WTC11 (cell line): Measurements from ENCODE around the gene UBA1. TPM values are rescaled to one million over a fixed set of nuclear protein-coding genes. Genes with fewer than 3 reads are reported as not detected.

ENCODE experiments used
- ATAC-seq: fragments of 200-7000 bp; cut with Tn5 transposase; 2 replicates; pipeline ENCODE4 v1.10.0; 2021; ENCODE audit warnings: mild to moderate bottlenecking, moderate library complexity
- CTCF ChIA-PET: fragments of 300-600 bp; sonication (Branson Sonifier 250); formaldehyde crosslinking; loops from one replicate; lab custom pipeline; 2021; ENCODE audit warnings: antibody characterized with exemption; lab: Charles Lee
- POLR2A ChIA-PET: fragments of 350-600 bp; sonication (Branson Sonifier 250); formaldehyde crosslinking; loops from one replicate; lab custom pipeline; 2021; ENCODE audit warnings: antibody characterized with exemption; lab: Charles Lee
- DNase-seq: peaks from one replicate; pipeline ENCODE4 v3.0.0; 2021; ENCODE audit warnings: low spot score
- H3K27ac Mint-ChIP-seq: 2 replicates; pipeline ENCODE4 v1.8.0; 2021; ENCODE audit warnings: mixed read lengths
- H3K27me3 Mint-ChIP-seq: 2 replicates; pipeline ENCODE4 v1.8.0; 2021; ENCODE audit warnings: low read depth, mild to moderate bottlenecking, moderate library complexity, mixed read lengths
- H3K36me3 Mint-ChIP-seq: 2 replicates; pipeline ENCODE4 v1.8.0; 2021; ENCODE audit warnings: mixed read lengths
- H3K4me1 Mint-ChIP-seq: 2 replicates; pipeline ENCODE4 v1.8.0; 2022; ENCODE audit warnings: mixed read lengths
- H3K4me3 Mint-ChIP-seq: 2 replicates; pipeline ENCODE4 v1.8.0; 2021; ENCODE audit warnings: mild to moderate bottlenecking, moderate library complexity, mixed read lengths
- H3K9me3 Mint-ChIP-seq: 2 replicates; pipeline ENCODE4 v1.8.0; 2021; ENCODE audit warnings: mixed read lengths
- ELF4 ChIP-seq: sonication (generic); formaldehyde crosslinking; IDR thresholded peaks from 2 replicates; pipeline ENCODE4 v1.8.1; 2022; ENCODE audit warnings: low read depth, mild to moderate bottlenecking, moderate library complexity, missing genetic modification reagents
- FOXK1 ChIP-seq: sonication (generic); formaldehyde crosslinking; IDR thresholded peaks from 2 replicates; pipeline ENCODE4 v1.8.0; 2022; ENCODE audit warnings: mild to moderate bottlenecking, moderate library complexity, missing genetic modification reagents
- FOXP1 ChIP-seq: sonication (generic); formaldehyde crosslinking; IDR thresholded peaks from 2 replicates; pipeline ENCODE4 v1.8.0; 2022; ENCODE audit warnings: missing genetic modification reagents, mild to moderate bottlenecking, moderate library complexity, borderline replicate concordance
- GRHL2 ChIP-seq: fragments of 250-450 bp; sonication (Bioruptor Pico); IDR thresholded peaks from 2 replicates; pipeline ENCODE4 v1.8.0; 2022; ENCODE audit warnings: mild to moderate bottlenecking, moderate library complexity; ENCODE audit not compliant: insufficient replicate concordance, severe bottlenecking
- NR1H2 ChIP-seq: sonication (generic); formaldehyde crosslinking; IDR thresholded peaks from 2 replicates; pipeline ENCODE4 v1.9.0; 2021; ENCODE audit warnings: mild to moderate bottlenecking, moderate library complexity, missing genetic modification reagents
- NR2C2 ChIP-seq: sonication (generic); formaldehyde crosslinking; IDR thresholded peaks from 2 replicates; pipeline ENCODE4 v1.8.0; 2022; ENCODE audit warnings: mild to moderate bottlenecking, missing genetic modification reagents
- RORB ChIP-seq: fragments of 250-450 bp; sonication (Bioruptor Pico); IDR thresholded peaks from 2 replicates; pipeline ENCODE4 v1.9.0; 2021; ENCODE audit warnings: mild to moderate bottlenecking
- SMAD3 ChIP-seq: sonication (generic); formaldehyde crosslinking; IDR thresholded peaks from 2 replicates; pipeline ENCODE4 v1.8.0; 2022; ENCODE audit warnings: missing genetic modification reagents, mild to moderate bottlenecking, borderline replicate concordance
- TEAD1 ChIP-seq: sonication (generic); formaldehyde crosslinking; IDR thresholded peaks from 2 replicates; pipeline ENCODE4 v1.8.0; 2022; ENCODE audit warnings: mild to moderate bottlenecking, missing genetic modification reagents
- total RNA-seq: library from RNA; stranded (reverse); gene quantifications from 3 replicates; pipeline ENCODE4 v1.2.3, GENCODE V29; 2021
- TF ChIP-seq, protein P1 (sequence below): fragments of 250-450 bp; sonication (Bioruptor Pico); IDR thresholded peaks from 2 replicates; pipeline ENCODE4 v1.9.0; 2021; ENCODE audit warnings: moderate library complexity, mild to moderate bottlenecking, inconsistent platforms, borderline replicate concordance
- TF ChIP-seq, protein P2 (sequence below): sonication (generic); formaldehyde crosslinking; conservative IDR thresholded peaks from 2 replicates; pipeline ENCODE4 v1.8.1; 2023; ENCODE audit warnings: mild to moderate bottlenecking, low read depth, missing genetic modification reagents, moderate library complexity
- TF ChIP-seq, protein P3 (sequence below): sonication (generic); formaldehyde crosslinking; IDR thresholded peaks from 2 replicates; pipeline ENCODE4 v1.8.0; 2022; ENCODE audit warnings: mild to moderate bottlenecking, missing genetic modification reagents
- TF ChIP-seq, protein P4 (sequence below): sonication (generic); formaldehyde crosslinking; IDR thresholded peaks from 2 replicates; pipeline ENCODE4 v1.8.1; 2023; ENCODE audit warnings: mild to moderate bottlenecking, missing genetic modification reagents, moderate library complexity
- TF ChIP-seq, protein P5 (sequence below): sonication (generic); formaldehyde crosslinking; IDR thresholded peaks from 2 replicates; pipeline ENCODE4 v1.8.1; 2023; ENCODE audit warnings: mild to moderate bottlenecking, missing genetic modification reagents, moderate library complexity
- TF ChIP-seq, protein P6 (sequence below): fragments of 250-450 bp; sonication (Bioruptor Pico); IDR thresholded peaks from 2 replicates; pipeline ENCODE4 v1.9.0; 2021; ENCODE audit warnings: mild to moderate bottlenecking, borderline replicate concordance

UBA1 gene
- total RNA-seq, 1 experiment from 2014 or later = 379 TPM

DNA sequence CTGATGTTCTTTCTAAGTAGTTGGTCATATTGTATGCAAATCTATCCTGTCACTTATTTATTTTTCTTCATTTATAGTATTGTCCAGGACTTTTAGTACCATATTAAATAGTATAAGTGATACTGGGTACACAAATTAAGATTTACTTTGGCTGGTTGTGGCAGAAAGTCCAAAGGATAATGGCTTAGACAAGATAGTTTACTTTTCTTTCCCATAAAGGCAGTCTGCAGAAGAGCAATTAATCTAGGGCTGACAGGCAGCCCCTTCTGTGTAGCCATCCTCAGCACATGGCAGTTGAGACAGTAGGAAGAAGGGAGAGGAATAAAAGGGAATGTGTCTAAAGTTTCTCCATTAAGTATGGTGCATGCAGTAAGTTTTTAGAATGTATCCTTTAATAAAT is 42.2 kb upstream of the UBA1 start (continued):
- TF ChIP-seq FOXP1 = no peak
- no peak for TF ChIP-seq SMAD3
- no peak for TF ChIP-seq RORB (CRISPR knock-in tag)
- TF ChIP-seq GRHL2 (CRISPR knock-in tag) = no peak
- TF ChIP-seq, protein P1, sequence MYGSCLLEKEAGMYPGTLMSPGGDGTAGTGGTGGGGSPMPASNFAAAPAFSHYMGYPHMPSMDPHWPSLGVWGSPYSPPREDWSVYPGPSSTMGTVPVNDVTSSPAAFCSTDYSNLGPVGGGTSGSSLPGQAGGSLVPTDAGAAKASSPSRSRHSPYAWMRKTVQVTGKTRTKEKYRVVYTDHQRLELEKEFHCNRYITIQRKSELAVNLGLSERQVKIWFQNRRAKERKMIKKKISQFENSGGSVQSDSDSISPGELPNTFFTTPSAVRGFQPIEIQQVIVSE = no peak
- TF ChIP-seq, protein P2, sequence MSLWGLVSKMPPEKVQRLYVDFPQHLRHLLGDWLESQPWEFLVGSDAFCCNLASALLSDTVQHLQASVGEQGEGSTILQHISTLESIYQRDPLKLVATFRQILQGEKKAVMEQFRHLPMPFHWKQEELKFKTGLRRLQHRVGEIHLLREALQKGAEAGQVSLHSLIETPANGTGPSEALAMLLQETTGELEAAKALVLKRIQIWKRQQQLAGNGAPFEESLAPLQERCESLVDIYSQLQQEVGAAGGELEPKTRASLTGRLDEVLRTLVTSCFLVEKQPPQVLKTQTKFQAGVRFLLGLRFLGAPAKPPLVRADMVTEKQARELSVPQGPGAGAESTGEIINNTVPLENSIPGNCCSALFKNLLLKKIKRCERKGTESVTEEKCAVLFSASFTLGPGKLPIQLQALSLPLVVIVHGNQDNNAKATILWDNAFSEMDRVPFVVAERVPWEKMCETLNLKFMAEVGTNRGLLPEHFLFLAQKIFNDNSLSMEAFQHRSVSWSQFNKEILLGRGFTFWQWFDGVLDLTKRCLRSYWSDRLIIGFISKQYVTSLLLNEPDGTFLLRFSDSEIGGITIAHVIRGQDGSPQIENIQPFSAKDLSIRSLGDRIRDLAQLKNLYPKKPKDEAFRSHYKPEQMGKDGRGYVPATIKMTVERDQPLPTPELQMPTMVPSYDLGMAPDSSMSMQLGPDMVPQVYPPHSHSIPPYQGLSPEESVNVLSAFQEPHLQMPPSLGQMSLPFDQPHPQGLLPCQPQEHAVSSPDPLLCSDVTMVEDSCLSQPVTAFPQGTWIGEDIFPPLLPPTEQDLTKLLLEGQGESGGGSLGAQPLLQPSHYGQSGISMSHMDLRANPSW = no peak
- TF ChIP-seq, all 79 proteins: peak for 0

DNA sequence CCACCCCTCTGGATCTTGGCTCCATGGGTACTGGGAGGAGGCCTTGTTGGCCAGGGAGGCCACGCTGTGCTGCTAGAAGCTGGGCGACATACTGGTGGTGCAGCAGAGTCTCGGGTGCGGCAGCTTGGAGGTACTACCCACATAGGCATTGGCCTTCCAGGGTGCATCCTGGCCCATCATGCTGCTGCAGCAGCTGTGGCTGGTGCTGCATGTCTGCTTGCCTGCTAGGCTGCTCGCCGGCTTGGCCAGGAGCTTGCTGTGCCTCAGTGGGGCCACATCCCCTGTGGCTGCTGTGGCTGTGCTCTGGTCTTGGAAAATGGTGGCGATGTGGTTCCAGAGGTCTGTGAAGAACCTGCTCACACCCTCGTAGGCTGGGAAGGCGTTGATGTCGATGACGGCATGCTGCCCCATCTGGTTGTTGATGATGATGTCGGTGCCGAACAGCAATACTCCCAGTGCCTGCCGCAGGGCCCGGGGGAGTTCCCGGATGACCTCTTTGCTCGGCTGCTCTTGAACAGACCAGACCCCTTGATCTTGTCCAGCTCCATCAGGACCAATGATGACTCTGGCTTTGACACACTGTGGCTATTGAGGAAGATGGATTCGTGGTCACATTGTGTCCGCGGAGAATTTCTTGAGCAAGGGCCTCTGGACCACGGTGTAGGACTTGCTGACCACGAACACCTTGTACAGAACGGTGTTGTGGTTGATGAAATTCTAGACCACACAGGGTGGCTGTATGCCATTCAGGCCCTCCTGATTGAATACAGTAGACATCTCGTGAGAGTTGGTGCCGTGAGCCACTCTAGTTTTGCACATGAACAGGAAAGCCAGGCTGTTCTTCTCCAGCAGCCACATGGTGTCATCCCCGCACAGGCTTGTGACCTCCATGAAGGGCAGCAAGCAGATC is 36.8 kb upstream of the UBA1 start:
- DNase-seq = no peak

More for the DNA sequence above, 36.8 kb upstream of the UBA1 start:
- no peaks in the 10 kb centered on the region for H3K27me3 Mint-ChIP-seq
- TF ChIP-seq, protein P3, sequence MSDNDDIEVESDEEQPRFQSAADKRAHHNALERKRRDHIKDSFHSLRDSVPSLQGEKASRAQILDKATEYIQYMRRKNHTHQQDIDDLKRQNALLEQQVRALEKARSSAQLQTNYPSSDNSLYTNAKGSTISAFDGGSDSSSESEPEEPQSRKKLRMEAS (CRISPR knock-in tag) = no peak
- TF ChIP-seq ELF4 (CRISPR knock-in tag) = no peak
- no peak for TF ChIP-seq NR1H2
- TF ChIP-seq, protein P4, sequence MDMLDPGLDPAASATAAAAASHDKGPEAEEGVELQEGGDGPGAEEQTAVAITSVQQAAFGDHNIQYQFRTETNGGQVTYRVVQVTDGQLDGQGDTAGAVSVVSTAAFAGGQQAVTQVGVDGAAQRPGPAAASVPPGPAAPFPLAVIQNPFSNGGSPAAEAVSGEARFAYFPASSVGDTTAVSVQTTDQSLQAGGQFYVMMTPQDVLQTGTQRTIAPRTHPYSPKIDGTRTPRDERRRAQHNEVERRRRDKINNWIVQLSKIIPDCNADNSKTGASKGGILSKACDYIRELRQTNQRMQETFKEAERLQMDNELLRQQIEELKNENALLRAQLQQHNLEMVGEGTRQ (CRISPR knock-in tag) = no peak
- TF ChIP-seq FOXK1 (CRISPR knock-in tag) = no peak
- TF ChIP-seq, protein P5, sequence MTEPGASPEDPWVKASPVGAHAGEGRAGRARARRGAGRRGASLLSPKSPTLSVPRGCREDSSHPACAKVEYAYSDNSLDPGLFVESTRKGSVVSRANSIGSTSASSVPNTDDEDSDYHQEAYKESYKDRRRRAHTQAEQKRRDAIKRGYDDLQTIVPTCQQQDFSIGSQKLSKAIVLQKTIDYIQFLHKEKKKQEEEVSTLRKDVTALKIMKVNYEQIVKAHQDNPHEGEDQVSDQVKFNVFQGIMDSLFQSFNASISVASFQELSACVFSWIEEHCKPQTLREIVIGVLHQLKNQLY (CRISPR knock-in tag) = no peak
- TF ChIP-seq NR2C2 (CRISPR knock-in tag) = no peak
- no peak for TF ChIP-seq TEAD1 (CRISPR knock-in tag)
- TF ChIP-seq, protein P6, sequence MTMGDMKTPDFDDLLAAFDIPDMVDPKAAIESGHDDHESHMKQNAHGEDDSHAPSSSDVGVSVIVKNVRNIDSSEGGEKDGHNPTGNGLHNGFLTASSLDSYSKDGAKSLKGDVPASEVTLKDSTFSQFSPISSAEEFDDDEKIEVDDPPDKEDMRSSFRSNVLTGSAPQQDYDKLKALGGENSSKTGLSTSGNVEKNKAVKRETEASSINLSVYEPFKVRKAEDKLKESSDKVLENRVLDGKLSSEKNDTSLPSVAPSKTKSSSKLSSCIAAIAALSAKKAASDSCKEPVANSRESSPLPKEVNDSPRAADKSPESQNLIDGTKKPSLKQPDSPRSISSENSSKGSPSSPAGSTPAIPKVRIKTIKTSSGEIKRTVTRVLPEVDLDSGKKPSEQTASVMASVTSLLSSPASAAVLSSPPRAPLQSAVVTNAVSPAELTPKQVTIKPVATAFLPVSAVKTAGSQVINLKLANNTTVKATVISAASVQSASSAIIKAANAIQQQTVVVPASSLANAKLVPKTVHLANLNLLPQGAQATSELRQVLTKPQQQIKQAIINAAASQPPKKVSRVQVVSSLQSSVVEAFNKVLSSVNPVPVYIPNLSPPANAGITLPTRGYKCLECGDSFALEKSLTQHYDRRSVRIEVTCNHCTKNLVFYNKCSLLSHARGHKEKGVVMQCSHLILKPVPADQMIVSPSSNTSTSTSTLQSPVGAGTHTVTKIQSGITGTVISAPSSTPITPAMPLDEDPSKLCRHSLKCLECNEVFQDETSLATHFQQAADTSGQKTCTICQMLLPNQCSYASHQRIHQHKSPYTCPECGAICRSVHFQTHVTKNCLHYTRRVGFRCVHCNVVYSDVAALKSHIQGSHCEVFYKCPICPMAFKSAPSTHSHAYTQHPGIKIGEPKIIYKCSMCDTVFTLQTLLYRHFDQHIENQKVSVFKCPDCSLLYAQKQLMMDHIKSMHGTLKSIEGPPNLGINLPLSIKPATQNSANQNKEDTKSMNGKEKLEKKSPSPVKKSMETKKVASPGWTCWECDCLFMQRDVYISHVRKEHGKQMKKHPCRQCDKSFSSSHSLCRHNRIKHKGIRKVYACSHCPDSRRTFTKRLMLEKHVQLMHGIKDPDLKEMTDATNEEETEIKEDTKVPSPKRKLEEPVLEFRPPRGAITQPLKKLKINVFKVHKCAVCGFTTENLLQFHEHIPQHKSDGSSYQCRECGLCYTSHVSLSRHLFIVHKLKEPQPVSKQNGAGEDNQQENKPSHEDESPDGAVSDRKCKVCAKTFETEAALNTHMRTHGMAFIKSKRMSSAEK = no peak
- no peaks in the 10 kb centered on the region for H3K4me1 Mint-ChIP-seq
- POLR2A ChIA-PET = no interaction called here
- no peak for ATAC-seq
- CTCF ChIA-PET = interaction anchor here (1.9 kb wide), 1 partner anchor 12 kb away, joined by 7 read pairs; the partner anchor contains the start of genes NDUFB11 and RBM10
- peaks cover 20% of the 10 kb centered on the region for H3K36me3 Mint-ChIP-seq
- H3K27ac Mint-ChIP-seq = no peak overlapping the region
- H3K4me3 Mint-ChIP-seq = no peak overlapping the region
- H3K9me3 Mint-ChIP-seq = no peaks in the 10 kb centered on the region
